ENCODE results near the gene RAB37. TPM values are rescaled to one million over a fixed set of nuclear protein-coding genes. Genes with fewer than 3 reads are reported as not detected.

The RAB37 gene
- total RNA-seq, 1 donor from 2014 or later, result 0.96 TPM

- ATAC-seq, result no peak
Measured at GRCh38 chr17:74763565-74764387, 26.7 kb downstream of the RAB37 start.

GRCh38 chr17:74764751-74765286, 27.8 kb downstream of the RAB37 start:
- ATAC-seq, result no peak

- no peak for ATAC-seq
Measured at GRCh38 chr17:74766413-74766812, 29.4 kb downstream of the RAB37 start.

- ATAC-seq, result no peak
Measured at GRCh38 chr17:74767111-74767516, 30.1 kb downstream of the RAB37 start.

- peak; percentile 34 for ATAC-seq
Measured at GRCh38 chr17:74768069-74768762, 31.2 kb downstream of the RAB37 start.

GRCh38 chr17:74768763-74769114, 31.7 kb downstream of the RAB37 start:
- no peak for ATAC-seq

GRCh38 chr17:74769266-74769855, 32.3 kb downstream of the RAB37 start:
- no peak for ATAC-seq

GRCh38 chr17:74769856-74770497, 32.9 kb downstream of the RAB37 start:
- ATAC-seq, result peak; percentile 3

- peak; percentile 77 for ATAC-seq
Measured at GRCh38 chr17:74770498-74771318, 33.7 kb downstream of the RAB37 start.

GRCh38 chr17:74771319-74771914, 34.4 kb downstream of the RAB37 start:
- peak; percentile 0 for ATAC-seq

GRCh38 chr17:74772053-74772452, 35.0 kb downstream of the RAB37 start:
- ATAC-seq, result no peak

- no peak for ATAC-seq
Measured at GRCh38 chr17:74773414-74773813, 36.4 kb downstream of the RAB37 start.

GRCh38 chr17:74773871-74774286, 36.8 kb downstream of the RAB37 start:
- ATAC-seq, result no peak

GRCh38 chr17:74775409-74776043, 38.5 kb downstream of the RAB37 start:
- ATAC-seq, result no peak

- ATAC-seq, result peak; percentile 87
Measured at GRCh38 chr17:74776044-74776962, 39.2 kb downstream of the RAB37 start, which contains the start of gene NAT9. NAT9 (minus strand) TSS chr17:74776345; CDS start chr17:74775698, 647 bp downstream.

- no peak for ATAC-seq
Measured at GRCh38 chr17:74776990-74777389, 39.9 kb downstream of the RAB37 start.

GRCh38 chr17:74777901-74778515, 41.0 kb downstream of the RAB37 start:
- no peak for ATAC-seq

GRCh38 chr17:74778960-74779359, 41.9 kb downstream of the RAB37 start:
- ATAC-seq, result no peak

- ATAC-seq, result no peak
Measured at GRCh38 chr17:74779501-74779900, 42.4 kb downstream of the RAB37 start.
